Lower leg skin (tissue), 3 donors: ENCODE measurements around the gene CD300LG.

Experiments used
- CTCF ChIP-seq, 3 donors: fragments of 450-650 bp; IDR thresholded peaks; one replicate each; pipeline ENCODE4 v1.5.1; 2016; ENCODE audit warnings: antibody characterized with exemption in 3 of 3, mild to moderate bottlenecking in 3 of 3, moderate library complexity in 2 of 3
- POLR2A ChIP-seq, 2 donors: fragments of 450-650 bp; IDR thresholded peaks; one replicate each; pipeline ENCODE4 v1.6.1; 2016 to 2017; ENCODE audit warnings: antibody characterized with exemption in 2 of 2, mild to moderate bottlenecking in 1 of 2, moderate library complexity in 1 of 2

GRCh38 chr17:43898446-43898845 lies 51.5 kb downstream of the CD300LG start:
- TF ChIP-seq CTCF (IDR thresholded peaks at IDR 0.05), result no peak
- TF ChIP-seq POLR2A (IDR thresholded peaks at IDR 0.05), result no peak
